GM19035 (cell line): ENCODE results near the gene ACAP3.
A peak's percentile ranks its signal among the peaks of the same experiment; 100 is the strongest.

ENCODE experiments used
- ATAC-seq: cut with Tn5 transposase; IDR thresholded peaks from one replicate; pipeline ENCODE4 v1.9.1; 2021; ENCODE audit not compliant: unreplicated experiment

Gene ACAP3

GRCh38 chr1:1286313-1287261 is 21.1 kb downstream of the ACAP3 start:
- no peak for ATAC-seq

GRCh38 chr1:1285611-1286311 is 22.0 kb downstream of the ACAP3 start:
- ATAC-seq, result no peak

- ATAC-seq, result no peak
Observed at GRCh38 chr1:1285102-1285571, 22.6 kb downstream of the ACAP3 start.

GRCh38 chr1:1284221-1285101 is 23.3 kb downstream of the ACAP3 start:
- no peak for ATAC-seq

- no peak for ATAC-seq
Observed at GRCh38 chr1:1283821-1284220, 23.9 kb downstream of the ACAP3 start.

- ATAC-seq, result no peak
Observed at GRCh38 chr1:1282998-1283397, 24.7 kb downstream of the ACAP3 start.

GRCh38 chr1:1281533-1282321 is 26.0 kb downstream of the ACAP3 start:
- no peak for ATAC-seq

GRCh38 chr1:1280782-1281481 is 26.8 kb downstream of the ACAP3 start:
- ATAC-seq, result no peak

- ATAC-seq, result no peak
Observed at GRCh38 chr1:1279028-1279427, 28.7 kb downstream of the ACAP3 start.

- ATAC-seq, result no peak
Observed at GRCh38 chr1:1278620-1279019, 29.1 kb downstream of the ACAP3 start.

GRCh38 chr1:1275836-1276235 is 31.9 kb downstream of the ACAP3 start:
- ATAC-seq, result no peak

- no peak for ATAC-seq
Observed at GRCh38 chr1:1274931-1275431, 32.7 kb downstream of the ACAP3 start.

- ATAC-seq, result peak; percentile 9
Observed at GRCh38 chr1:1274299-1274930, 33.3 kb downstream of the ACAP3 start.

- ATAC-seq, result peak; percentile 79
Observed at GRCh38 chr1:1273512-1274298, 34.0 kb downstream of the ACAP3 start, which contains the start of gene UBE2J2. Gene UBE2J2 (minus strand): TSS chr1:1273854. CDS start chr1:1267992, 5,862 bp downstream.

GRCh38 chr1:1273209-1273511 is 34.6 kb downstream of the ACAP3 start:
- peak; percentile 4 for ATAC-seq

GRCh38 chr1:1272341-1273208 is 35.2 kb downstream of the ACAP3 start:
- ATAC-seq, result no peak

GRCh38 chr1:1270813-1271212 is 36.9 kb downstream of the ACAP3 start:
- no peak for ATAC-seq
